ENCODE results near the gene OR10A4.
A peak's percentile ranks its signal among the peaks of the same experiment; 100 is the strongest.
"Not testable (repeated sequence)": the region's sequence is repeated elsewhere in the genome, so short reads cannot be mapped to it uniquely, and the experiment has no call there.

The OR10A4 gene, protein sequence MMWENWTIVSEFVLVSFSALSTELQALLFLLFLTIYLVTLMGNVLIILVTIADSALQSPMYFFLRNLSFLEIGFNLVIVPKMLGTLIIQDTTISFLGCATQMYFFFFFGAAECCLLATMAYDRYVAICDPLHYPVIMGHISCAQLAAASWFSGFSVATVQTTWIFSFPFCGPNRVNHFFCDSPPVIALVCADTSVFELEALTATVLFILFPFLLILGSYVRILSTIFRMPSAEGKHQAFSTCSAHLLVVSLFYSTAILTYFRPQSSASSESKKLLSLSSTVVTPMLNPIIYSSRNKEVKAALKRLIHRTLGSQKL

GRCh38 chr11:6876325-6876724 is at the start of gene OR10A4:
Gene OR10A4 (plus strand): TSS chr11:6876625. CDS start chr11:6876648, 23 bp downstream.
- DNase-seq, result no peak

DNA sequence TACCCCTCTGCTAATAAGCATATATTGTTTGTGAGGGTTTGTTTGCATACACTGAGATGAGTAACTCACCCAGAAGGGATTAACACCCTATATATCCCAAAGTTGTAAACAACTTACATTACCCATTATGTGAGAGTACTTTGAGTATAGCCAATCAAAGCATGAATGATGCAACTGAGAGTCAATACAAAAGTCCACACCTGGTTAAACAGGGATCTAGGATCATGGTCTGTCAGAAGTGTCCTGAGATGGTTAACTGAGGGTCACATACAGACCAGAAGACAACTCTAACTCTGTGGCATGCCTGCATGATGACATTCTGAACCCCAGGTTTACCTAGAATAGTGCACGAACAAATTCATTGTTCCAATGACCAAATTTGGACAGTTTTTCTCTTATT is 48.3 kb upstream of the OR10A4 start:
- peak; percentile 68 for DNase-seq

- DNase-seq, result no peak
These were observed 43.1 kb upstream of the OR10A4 start for GRCh38 chr11:6833356-6833755.

- no peak for DNase-seq
These were observed 42.4 kb upstream of the OR10A4 start for GRCh38 chr11:6834021-6834420.

GRCh38 chr11:6841694-6842093 is 34.7 kb upstream of the OR10A4 start:
- no peak for DNase-seq

DNA sequence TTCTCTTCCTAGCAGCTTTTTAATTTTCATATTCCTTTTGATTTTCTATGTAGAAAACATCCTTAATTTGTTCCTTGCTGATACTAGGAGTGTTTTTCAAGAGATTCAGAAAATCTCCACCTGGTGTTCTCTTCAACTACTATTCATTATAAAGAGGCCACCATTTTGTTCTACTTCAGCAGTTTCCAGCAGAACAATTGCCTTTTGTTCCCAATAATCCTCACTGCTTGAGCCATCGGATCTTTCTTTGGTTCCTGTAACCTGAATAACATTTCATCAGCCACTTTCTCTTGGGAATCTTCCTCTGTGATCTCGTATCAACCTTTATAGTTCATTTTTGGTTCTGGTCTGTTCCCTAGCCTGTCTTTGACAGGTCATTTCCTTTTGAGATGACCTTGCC is 32.8 kb upstream of the OR10A4 start:
- no peak for DNase-seq

- peak; percentile 91 for DNase-seq
These were observed 32.1 kb upstream of the OR10A4 start for GRCh38 chr11:6844356-6844755.

DNA sequence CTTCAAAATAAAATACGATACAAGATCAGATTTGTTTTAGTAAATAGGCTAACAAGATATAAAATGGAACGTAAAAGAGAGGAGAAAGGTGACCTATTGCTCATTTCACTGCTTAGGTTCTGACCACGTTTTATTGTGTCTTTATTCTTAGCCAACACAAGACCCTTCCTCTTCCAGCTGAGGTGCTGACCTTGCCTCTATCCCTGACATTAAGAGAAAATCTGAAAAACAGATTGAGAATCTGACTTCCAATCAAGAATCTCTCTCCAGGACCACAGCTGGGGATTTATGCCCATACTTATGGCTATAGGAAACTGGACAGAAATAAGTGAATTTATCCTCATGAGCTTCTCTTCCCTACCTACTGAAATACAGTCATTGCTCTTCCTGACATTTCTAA is 31.0 kb upstream of the OR10A4 start, which contains the start of gene OR10A5:
Gene OR10A5, plus strand, starts transcription at position 301 of the 400 bp plus-strand sequence. Its CDS starts 0 bp downstream, at position 301.
- DNase-seq, result no peak

DNA sequence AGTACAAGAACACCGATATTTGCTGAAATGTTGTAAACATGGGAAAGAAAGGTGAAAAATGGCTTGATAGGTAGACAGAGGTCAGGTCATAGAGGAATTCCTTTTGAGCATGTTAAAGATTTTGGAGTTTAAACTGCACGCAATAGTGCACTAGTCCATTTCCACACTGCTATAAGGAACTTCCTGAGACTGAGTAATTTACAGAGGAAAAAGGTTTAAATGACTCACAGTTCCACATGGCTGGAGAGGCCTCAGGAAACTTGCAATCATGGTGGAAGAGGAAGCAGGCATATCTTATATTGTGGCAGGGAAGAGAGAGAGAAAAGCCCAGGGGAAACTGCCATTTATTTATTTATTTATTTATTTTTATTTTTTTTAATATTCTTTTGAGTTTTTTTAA is 25.9 kb upstream of the OR10A4 start:
- no peak for DNase-seq

GRCh38 chr11:6854801-6855200 is 21.6 kb upstream of the OR10A4 start:
- not testable (repeated sequence) for DNase-seq

GRCh38 chr11:6855971-6856541 is 20.4 kb upstream of the OR10A4 start:
- peak; percentile 71 for DNase-seq

- no peak for DNase-seq
These were observed 19.6 kb upstream of the OR10A4 start for GRCh38 chr11:6856871-6857270.

DNA sequence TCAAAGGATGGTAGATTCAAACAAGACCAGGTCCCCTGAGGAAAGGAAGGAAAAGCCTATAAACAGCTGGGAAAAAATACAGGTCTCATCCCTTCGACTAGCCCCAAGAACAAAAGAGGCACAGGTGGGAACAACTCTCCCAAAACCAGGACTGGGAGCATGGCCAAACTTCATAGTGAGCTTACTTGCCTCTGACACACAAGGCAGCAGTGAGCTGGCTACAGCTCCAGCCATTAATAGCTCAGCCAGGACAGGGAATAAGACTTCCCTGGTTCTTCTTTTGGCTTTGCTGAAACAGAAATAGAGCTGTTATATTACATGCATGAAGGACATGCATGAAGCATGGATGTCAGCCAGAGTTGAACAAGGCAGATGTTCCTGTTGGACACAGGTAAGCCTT is 13.5 kb upstream of the OR10A4 start, which contains the start of gene OR10A2:
Gene OR10A2, plus strand, starts transcription at position 97 of the 400 bp plus-strand sequence. CDS start 6,698 bp downstream, outside the sequence.
- no peak for DNase-seq

- DNase-seq, result peak; percentile 18
These were observed 12.0 kb upstream of the OR10A4 start for GRCh38 chr11:6864438-6864837.

DNA sequence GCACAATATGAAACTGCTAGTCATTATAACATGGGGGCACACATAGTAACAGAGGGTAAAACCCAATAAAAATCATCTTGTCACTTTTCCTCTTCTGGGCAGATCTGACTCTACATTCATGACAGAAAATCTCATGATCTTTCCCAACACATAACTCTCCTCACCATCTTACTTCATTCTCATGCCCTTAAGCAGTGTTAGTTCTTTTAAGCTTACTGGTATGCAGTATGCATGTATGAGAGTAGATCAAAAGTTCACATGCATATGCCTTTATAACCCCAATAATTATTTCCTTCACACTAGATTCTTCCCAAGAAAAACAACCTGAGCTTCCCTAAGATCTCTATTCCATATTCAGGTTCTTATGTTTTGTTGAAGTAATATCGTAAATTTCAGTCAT is 5.1 kb upstream of the OR10A4 start:
- DNase-seq, result no peak

DNA sequence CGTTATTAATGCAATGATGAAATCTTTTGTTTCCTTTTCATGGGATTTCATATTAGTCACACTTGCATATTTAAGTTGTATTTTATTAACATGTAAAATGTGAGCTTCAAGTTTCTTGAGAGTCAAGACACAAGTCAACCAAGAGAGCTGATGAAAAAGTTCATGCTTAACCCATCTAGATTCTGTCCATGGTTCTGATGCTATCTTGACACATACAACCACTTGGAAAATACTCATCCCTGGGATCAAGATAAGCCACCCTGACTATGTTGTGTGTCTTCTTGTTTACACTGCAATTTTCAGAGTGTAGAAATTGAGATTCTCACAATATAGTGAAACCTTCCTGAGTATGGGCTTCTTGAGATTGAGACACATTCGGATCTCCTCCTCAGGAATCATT is 664 bp upstream of the OR10A4 start:
- DNase-seq, result no peak

- DNase-seq, result no peak
These were observed 489 bp downstream of the OR10A4 start for GRCh38 chr11:6876914-6877313.

DNA sequence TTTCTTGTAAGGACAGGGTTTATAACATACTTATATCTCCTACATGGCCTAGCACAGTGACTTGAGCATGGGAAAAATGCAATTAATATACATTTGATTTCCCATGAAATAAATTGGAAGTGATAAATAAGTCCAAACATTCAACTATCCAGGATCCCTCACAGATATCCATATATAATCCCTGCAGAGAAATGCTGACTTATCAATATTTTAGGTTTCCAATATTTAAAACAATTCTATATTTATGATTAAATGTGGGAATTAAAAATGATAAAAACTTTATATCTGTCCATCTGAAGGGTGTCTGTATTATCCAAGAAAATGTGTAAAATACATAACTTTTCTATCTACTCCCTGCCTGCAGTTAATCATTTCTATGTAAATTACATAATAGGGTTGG is 6.3 kb downstream of the OR10A4 start:
- DNase-seq, result no peak

- not testable (repeated sequence) for DNase-seq
These were observed 11.3 kb downstream of the OR10A4 start for GRCh38 chr11:6887711-6888110.

DNA sequence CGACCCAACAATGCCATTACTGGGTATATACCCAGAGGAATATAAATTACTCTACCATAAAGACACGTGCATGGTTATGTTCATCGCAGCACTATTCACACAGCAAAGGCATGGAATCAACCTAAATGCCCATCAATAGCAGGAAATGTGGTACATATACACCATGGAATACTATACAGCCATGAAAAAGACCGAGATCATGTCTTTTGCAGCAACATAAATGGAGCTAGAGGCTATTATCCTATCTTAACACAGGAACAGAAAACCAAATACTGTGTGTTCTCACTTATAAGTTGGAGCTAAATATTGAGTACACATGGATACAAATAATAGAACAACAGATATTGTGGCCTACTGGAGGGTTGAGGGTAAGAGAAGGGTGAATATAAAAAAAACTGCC is 12.4 kb downstream of the OR10A4 start:
- DNase-seq, result no peak

DNA sequence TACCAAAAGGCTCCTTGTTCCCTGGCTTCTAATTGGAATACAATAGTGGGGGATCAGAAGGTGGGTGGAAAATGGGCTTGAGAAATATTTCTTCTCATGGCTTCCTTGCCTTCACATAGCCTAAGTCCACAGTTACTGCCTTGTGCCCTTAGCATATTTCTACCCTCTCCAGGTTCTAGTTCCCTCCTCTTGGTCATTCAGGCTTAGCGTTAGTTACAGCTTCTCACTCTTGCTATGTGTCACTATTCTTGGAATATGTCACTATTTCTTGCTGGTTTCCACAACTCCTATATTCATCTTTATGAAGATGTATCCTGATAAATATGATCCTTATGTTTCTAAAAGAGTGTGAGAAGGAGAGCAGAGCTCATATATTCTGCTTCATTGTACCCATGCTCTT is 13.4 kb downstream of the OR10A4 start:
- DNase-seq, result no peak

DNA sequence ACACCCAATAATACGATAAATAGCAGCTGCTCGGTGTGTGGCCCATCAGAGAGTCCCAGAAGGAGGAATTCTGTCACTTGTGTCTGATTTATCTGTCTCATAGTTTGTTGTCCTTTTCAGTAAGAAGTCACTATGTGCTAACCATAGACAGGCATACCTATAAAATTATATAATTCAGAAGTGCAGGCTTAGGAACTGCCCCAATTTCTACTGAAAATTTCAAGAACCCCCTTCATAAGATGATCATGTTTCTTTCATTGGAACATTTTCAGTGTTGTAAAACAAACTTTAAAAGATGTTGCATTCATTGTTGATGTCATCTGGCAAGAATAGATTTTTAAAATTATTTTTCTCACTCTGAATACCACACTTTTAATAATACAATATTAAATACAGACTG is 16.0 kb downstream of the OR10A4 start, which contains the start of gene OR2D2:
Gene OR2D2, minus strand, starts transcription at position 101 of the 400 bp plus-strand sequence. Its CDS starts 0 bp downstream, at position 101.
- no peak for DNase-seq

DNA sequence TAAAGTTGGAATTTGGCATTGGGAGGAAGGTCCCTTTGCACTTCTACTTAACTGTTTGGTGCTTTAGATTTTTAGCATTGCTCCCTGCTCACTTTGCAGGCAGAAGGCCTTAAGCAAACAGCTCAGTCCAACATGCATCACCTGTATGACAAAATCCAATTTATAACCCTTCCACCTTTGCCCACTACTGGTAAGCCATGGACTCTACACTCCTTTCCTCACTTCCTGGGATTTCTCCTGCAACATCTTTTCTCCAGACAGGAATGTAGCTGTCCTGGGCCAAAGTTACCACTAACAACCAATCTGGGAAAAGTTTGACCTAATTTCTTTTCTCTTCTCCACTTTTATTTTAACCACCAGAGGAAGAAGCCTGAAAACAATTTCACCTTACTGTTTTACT is 17.7 kb downstream of the OR10A4 start:
- peak; percentile 37 for DNase-seq

DNA sequence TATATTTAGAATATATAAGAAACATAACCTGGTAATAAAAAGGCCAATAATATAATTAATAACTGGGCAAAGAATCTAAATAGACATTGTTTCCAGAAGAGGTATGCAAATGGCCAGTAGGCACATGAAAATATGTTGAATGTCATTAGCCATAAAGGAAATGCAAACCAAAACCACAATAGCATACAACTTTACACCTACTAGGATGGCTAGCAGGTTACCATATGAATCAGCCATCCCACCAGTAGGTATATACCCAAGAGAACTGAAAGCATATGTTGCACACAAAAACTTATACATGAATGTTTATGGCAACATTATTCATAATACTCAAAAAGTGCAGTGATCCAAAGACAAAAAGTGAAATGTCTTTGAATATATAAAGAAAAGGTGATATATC is 18.6 kb downstream of the OR10A4 start:
- DNase-seq, result no peak
